Progenitor cell of endocrine pancreas (in vitro differentiated cells): ENCODE measurements around the gene STPG4. TPM values are rescaled to one million over a fixed set of nuclear protein-coding genes. Genes with fewer than 3 reads are reported as not detected.

Experiments used
- DNase-seq: peaks from one replicate; pipeline ENCODE4 v3.0.0; 2021; ENCODE audit warnings: low spot score; ENCODE audit not compliant: unreplicated experiment
- H3K27ac Mint-ChIP-seq: 2 replicates; pipeline ENCODE4 v1.8.0; 2021; ENCODE audit warnings: mild to moderate bottlenecking, moderate library complexity, mixed read lengths
- H3K27me3 Mint-ChIP-seq: 2 replicates; pipeline ENCODE4 v1.8.0; 2021; ENCODE audit warnings: mixed read lengths
- H3K36me3 Mint-ChIP-seq: 2 replicates; pipeline ENCODE4 v1.8.0; 2022; ENCODE audit warnings: mixed read lengths; ENCODE audit not compliant: insufficient read depth
- H3K4me1 Mint-ChIP-seq: 2 replicates; pipeline ENCODE4 v1.8.0; 2021; ENCODE audit warnings: low read depth, mixed read lengths
- H3K4me3 Mint-ChIP-seq: 2 replicates; pipeline ENCODE4 v1.8.0; 2021; ENCODE audit warnings: low read depth, mild to moderate bottlenecking, moderate library complexity, mixed read lengths
- H3K9me3 Mint-ChIP-seq: 2 replicates; pipeline ENCODE4 v1.8.0; 2021; ENCODE audit warnings: low read depth, mixed read lengths
- total RNA-seq: library from RNA; stranded (reverse); gene quantifications from 2 replicates; pipeline ENCODE4 v1.2.1, GENCODE V29; 2021
- TF ChIP-seq, protein P1 (sequence below): fragments of 200-600 bp; sonication (generic); IDR thresholded peaks from one replicate; pipeline ENCODE4 v1.5.0; 2021; ENCODE audit warnings: antibody characterized with exemption, mild to moderate bottlenecking; ENCODE audit not compliant: unreplicated experiment

The STPG4 gene
- total RNA-seq, 1 donor from 2014 or later = 0.34 TPM

DNA sequence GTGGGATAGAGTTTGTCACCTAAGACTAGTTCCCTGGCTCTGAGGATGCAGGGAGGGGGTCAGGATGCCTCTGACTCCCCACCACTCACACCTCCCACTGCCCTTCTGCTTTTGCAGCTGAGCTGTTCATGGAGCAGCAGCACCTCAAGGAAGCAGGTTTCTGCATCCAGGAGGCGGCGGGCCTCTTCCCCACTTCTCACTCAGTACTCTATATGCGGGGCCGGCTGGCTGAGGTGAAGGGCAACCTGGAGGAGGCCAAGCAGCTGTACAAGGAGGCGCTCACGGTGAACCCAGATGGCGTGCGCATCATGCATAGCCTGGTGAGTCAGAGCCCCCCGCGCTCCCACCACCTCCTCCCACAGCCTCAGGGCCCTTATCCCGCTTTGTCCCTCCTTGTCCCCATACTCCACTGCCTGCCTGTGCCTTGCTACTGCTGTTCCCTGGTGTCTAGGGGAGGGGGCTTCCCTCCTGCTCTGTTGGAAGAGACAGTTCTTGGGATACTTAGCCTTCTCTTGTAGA is 94.4 kb downstream of the STPG4 start:
- Mint-ChIP-seq H3K36me3 (no peaks in the 10 kb centered on the region), H3K27ac (no peak overlapping the region), H3K9me3 (no peaks in the 10 kb centered on the region), H3K4me1 (peaks cover 5% of the 10 kb centered on the region), H3K4me3 (no peak overlapping the region), H3K27me3 (no peaks in the 10 kb centered on the region)
- TF ChIP-seq, protein P1, sequence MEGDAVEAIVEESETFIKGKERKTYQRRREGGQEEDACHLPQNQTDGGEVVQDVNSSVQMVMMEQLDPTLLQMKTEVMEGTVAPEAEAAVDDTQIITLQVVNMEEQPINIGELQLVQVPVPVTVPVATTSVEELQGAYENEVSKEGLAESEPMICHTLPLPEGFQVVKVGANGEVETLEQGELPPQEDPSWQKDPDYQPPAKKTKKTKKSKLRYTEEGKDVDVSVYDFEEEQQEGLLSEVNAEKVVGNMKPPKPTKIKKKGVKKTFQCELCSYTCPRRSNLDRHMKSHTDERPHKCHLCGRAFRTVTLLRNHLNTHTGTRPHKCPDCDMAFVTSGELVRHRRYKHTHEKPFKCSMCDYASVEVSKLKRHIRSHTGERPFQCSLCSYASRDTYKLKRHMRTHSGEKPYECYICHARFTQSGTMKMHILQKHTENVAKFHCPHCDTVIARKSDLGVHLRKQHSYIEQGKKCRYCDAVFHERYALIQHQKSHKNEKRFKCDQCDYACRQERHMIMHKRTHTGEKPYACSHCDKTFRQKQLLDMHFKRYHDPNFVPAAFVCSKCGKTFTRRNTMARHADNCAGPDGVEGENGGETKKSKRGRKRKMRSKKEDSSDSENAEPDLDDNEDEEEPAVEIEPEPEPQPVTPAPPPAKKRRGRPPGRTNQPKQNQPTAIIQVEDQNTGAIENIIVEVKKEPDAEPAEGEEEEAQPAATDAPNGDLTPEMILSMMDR = no peak
- DNase-seq = no peak

DNA sequence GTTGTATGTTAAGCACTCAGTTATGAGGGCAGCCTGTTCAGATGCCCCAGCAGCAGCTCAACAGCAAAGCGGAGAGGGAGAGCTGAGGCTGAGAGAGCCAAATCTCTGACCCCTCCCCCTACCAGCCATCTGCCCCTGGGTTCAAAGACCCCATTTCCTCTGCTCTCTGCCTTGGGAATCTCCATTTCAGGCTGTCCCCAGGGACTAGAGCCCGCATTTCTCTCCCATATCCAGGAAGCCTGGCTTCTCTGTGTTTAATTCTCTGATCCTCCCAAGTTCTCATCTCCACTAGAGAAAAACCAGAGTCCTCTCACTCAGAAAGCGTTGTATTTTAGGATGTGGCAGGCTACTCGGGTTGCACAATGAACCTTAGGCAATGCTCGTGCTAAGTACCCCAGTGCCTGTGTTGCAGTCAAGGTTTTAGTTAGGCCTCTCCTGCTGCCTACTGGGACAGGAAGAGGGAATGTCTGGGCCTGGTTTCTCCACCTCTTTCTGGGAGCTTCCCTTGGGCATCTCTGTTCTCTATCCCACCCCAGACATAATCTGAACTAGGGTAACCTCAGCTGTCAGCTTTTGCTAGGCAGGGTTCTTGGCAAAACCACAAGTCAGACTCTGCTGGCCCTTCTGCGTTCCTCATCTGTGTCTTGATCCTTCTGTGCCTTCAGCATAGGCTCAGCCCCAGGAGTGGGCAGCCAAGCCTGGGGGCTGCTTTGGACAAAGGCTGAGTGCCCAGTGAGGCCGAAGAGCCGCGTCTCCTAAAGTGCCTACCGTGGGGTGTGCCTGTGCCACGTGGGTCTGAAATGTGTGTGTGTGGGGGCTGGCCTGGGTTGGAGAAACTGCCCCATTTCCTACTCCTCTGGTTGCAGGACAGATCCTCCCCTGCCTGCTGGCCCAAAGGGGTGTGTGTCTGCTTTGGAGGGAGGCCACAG is 96.8 kb downstream of the STPG4 start:
- Mint-ChIP-seq H3K36me3 (peaks cover 4% of the 10 kb centered on the region), H3K27me3 (no peaks in the 10 kb centered on the region)

DNA sequence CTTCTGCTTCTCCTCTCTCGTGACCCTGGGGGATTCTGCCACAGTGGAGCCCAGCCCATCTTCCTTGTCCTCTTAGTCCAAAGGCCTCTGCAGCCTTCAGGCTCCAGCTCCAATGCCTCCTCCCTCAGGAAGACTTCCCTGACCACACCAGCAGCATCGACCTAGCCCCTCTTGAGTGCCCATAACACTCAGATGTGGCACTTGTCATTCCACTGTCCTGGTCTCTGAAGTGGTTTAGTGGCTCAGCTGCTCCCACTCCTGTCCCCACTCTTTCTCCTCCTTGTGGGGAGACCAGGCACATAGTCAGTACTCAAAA is 97.5 kb downstream of the STPG4 start:
- no peaks in the 10 kb centered on the region for H3K9me3 Mint-ChIP-seq
- no peak overlapping the region for H3K27ac Mint-ChIP-seq
- TF ChIP-seq, protein P1 = no peak
- H3K4me3 Mint-ChIP-seq = no peak overlapping the region
- no peaks in the 10 kb centered on the region for H3K27me3 Mint-ChIP-seq
- peaks cover 1% of the 10 kb centered on the region for H3K4me1 Mint-ChIP-seq
- DNase-seq = no peak
- peaks cover 4% of the 10 kb centered on the region for H3K36me3 Mint-ChIP-seq

More for the DNA sequence above, 96.8 kb downstream of the STPG4 start:
- Mint-ChIP-seq H3K27ac (peak overlapping the region; percentile 71), H3K4me3 (no peak overlapping the region), H3K9me3 (no peaks in the 10 kb centered on the region), H3K4me1 (peaks cover 3% of the 10 kb centered on the region)
- DNase-seq = no peak
- TF ChIP-seq, protein P1 = no peak

DNA sequence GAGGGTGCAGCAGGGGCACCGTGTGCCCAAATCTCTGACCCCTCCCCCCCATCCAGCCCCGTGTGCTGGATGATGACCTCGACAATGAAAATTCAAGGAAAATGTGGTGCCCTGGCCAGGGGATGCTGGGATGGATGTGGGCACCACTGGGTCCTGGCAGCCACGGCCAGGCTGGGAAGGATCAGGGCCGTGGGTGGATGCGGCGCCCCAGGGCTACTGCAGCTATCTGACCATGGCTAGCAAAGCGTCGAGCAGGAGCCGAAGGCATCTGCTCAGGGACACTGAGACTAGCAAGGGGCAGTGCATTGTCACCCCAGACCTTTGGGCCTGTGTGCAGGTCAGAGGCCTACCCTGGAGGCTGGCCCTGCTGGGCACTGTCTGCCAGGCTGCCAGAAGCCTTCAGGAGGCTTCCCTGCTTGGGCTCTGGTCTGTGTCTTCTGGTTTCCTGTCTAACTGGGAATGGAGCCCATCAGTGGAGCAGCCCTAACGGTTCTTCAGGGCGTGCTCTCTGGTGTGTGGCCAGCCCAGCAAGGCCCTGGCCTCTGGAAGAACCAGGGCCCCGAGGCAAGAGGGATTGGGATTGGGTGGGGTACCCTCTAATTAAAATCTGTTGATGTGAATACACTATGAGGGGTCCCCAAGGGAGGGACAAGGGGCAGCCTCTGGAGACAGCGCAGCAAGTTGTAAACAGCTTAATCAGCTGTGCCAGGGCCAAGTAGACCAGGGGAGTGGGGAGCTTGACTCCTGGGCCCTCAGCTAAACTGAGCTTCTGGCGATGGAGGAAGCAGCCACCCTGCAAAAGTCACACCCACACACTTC is 98.0 kb downstream of the STPG4 start:
- DNase-seq = no peak
- no peaks in the 10 kb centered on the region for H3K27me3 Mint-ChIP-seq
- no peak overlapping the region for H3K4me3 Mint-ChIP-seq
- no peaks in the 10 kb centered on the region for H3K9me3 Mint-ChIP-seq
- no peak overlapping the region for H3K27ac Mint-ChIP-seq
- TF ChIP-seq, protein P1 = no peak
- peaks cover 7% of the 10 kb centered on the region for H3K36me3 Mint-ChIP-seq
- no peaks in the 10 kb centered on the region for H3K4me1 Mint-ChIP-seq

DNA sequence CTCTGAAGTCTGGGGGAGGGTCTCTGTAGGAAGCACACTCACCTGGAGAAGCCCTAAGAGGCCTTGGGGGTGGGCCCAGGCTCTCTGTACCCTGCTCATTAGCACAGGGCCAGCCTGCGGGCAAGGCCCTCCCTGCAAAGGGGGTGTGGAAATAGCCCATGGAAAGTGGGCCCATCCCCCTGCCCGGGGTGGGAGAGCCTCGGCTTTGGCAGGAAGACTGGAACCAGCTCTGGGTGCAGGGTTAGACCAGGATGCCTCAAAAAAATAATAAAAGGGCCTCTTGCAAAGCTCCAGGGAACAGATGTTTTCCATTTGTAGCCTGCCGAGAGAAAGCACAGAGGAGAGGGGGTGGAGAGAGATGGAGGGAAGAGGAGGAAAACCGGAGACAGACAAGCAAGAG is 98.7 kb downstream of the STPG4 start:
- no peak for DNase-seq
- H3K4me3 Mint-ChIP-seq = no peak overlapping the region
- no peaks in the 10 kb centered on the region for H3K9me3 Mint-ChIP-seq
- TF ChIP-seq, protein P1 = no peak
- H3K27ac Mint-ChIP-seq = no peak overlapping the region
- H3K36me3 Mint-ChIP-seq = peaks cover 7% of the 10 kb centered on the region
- H3K4me1 Mint-ChIP-seq = no peaks in the 10 kb centered on the region
- no peaks in the 10 kb centered on the region for H3K27me3 Mint-ChIP-seq
